Astrocyte (in vitro differentiated cells and primary cell): ENCODE measurements around the gene PALS2.

Experiments used
- CTCF ChIP-seq: IDR thresholded peaks from 2 replicates; pipeline ENCODE4 v1.5.1; 2011; ENCODE audit warnings: low read depth, mild to moderate bottlenecking, inconsistent platforms, low read length, moderate library complexity; ENCODE audit not compliant: insufficient read depth
- EZH2 ChIP-seq: IDR thresholded peaks from 2 replicates; pipeline ENCODE4 v1.6.1; 2012; ENCODE audit warnings: mild to moderate bottlenecking, low read length, inconsistent platforms; ENCODE audit not compliant: insufficient read depth

- no peak for TF ChIP-seq CTCF
- no peak for TF ChIP-seq EZH2
Measured at GRCh38 chr7:24619978-24620377, 46.7 kb downstream of the PALS2 start.
